Stimulated activated CD4-positive, alpha-beta T cell treated with anti-CD3 and anti-CD28 coated beads, Interleukin-4, amount 100 ng/mL, for 24 hours (primary cell): ENCODE data around the gene DEFB112.

ENCODE experiments used
- DNase-seq: peaks from one replicate; pipeline ENCODE4 v3.0.0-alpha.2; 2020

Gene DEFB112

DNA sequence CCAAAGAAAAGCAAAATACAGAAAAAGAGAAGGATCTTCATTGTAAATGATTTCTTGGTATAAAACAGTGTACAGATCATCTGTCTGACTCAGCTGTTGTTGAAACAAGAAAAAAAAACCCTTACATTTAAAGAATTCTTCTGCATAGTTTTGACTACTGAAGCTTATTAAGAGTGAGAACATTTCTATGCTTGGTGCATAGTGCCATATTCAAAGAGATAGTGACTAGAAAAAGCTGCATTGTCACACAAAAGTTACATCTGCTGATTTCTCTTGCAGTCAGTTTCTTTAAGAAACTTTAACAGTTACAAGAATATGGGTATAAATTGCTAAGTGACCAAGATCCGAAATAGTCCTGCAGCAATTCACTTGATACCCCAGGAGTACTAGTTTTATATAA is at the start of gene DEFB112:
Gene DEFB112 (minus strand): TSS at position 101 of the 400 bp plus-strand sequence. CDS start 60 bp downstream, at position 41.
- DNase-seq, result no peak

GRCh38 chr6:50098641-50098993 is 48.9 kb upstream of the DEFB112 start:
- no peak for DNase-seq

DNA sequence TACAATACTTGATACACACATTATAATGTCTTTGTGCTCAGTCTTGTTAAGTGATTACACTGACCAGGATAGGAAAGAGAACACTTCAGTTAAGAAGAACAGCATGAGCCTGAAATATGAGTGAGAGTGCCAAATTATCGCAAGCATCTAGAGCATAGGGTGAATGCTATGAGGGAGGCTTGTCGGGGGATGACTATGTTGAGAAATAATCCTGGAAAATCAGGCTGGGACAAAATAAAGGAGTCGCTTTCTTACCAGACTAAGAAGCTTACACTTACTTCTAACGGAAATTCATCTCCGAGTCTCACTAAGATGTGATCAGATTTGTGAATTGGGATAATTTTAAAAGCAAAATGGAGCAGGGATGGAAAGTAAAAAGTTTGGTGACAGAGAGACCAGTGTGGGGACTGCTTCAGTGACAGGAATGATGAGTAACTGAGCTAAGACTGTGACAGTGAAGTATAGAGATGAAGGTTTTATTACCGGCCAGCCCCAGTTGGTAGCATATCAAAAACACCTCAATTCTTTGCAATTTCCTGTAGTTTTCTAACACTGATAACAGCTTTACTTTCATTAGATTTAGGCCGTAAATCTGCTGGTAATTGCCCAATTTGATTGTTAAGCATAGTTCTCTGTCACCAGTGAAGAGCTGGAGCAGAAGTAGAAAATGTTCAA is 48.4 kb upstream of the DEFB112 start:
- DNase-seq, result no peak

- no peak for DNase-seq
Observed at GRCh38 chr6:50096296-50096695, 46.6 kb upstream of the DEFB112 start.

GRCh38 chr6:50093938-50094272 is 44.2 kb upstream of the DEFB112 start:
- no peak for DNase-seq

GRCh38 chr6:50093116-50093937 is 43.6 kb upstream of the DEFB112 start:
- no peak for DNase-seq

DNA sequence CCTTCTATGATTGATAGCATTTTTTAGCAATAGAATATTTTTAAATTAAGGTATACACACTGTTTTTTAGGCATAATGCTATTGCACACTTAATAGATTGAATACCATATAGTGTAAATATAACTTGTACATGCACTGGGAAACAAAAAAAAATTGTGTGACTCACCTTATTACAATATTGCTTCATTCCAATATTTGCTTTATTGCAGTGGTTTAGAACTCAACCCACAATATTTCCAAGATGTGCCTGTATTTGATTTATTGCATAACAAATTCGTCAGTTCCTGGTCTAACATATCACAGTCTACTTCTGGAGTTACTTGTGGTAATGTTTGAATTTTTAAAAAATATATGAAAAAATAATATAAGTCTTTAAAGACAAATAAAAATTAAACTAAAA is 41.9 kb upstream of the DEFB112 start:
- DNase-seq, result no peak

DNA sequence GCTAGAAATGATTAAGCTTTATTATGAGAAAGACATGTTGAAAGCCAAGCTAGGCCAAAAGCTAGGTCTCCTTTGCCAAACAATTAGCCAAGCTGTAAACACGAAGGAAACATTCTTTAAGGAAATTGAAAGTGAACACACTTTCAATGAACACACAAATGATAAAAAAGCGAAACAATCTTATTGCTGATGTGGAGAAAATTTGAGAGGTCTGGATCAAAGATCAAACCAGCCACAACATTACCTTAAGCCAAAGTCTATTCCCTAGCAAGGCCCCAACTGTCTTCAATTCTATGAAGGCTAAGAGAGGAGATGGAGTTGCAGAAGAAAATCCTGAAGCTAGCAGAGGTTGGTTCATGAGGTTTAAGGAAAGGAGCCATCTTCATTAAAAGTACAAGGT is 40.2 kb upstream of the DEFB112 start:
- DNase-seq, result no peak

- DNase-seq, result no peak
Observed at GRCh38 chr6:50087231-50087954, 37.7 kb upstream of the DEFB112 start.

GRCh38 chr6:50077385-50077784 is 27.7 kb upstream of the DEFB112 start:
- no peak for DNase-seq

- no peak for DNase-seq
Observed at GRCh38 chr6:50076431-50076830, 26.7 kb upstream of the DEFB112 start.

- DNase-seq, result no peak
Observed at GRCh38 chr6:50071921-50072320, 22.2 kb upstream of the DEFB112 start.

- DNase-seq, result no peak
Observed at GRCh38 chr6:50070101-50070500, 20.4 kb upstream of the DEFB112 start.

DNA sequence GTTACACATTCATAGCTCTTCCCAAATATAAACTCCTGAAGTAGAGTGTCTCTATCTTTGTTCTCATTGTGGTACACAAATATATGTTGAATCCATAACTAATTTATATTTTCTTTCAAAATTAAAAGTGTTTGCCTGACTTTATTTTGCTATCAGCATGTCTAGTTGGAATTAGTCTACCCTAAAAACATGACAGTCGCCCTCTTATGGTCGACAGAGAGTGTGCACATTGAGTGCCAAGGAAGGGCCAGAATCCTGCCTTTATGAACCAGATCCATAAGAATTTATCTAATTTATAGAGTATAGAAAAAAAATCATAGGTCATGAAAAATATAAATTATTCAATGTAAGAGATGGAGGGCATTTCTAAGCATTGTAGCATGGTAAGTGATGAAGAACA is 12.3 kb upstream of the DEFB112 start:
- DNase-seq, result no peak

DNA sequence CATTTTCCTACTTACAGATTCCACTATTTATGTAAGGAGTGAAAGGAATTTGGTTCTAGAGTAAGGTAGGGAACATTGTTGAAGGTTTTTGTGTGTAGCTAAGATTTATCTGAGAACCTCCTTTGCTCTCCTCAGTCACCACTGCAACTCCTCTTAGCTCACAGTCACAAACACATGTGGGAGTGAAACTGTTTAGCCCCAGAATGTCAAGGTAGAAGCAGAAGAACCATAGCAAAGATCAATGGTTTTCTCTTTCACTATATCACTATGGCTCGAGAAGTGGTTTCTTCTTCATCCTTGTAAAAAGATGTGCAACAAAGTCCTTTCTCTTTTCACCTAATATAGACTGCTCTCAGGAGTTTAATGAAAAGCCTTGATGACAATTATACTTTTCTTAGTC is 6.5 kb upstream of the DEFB112 start:
- DNase-seq, result no peak

- no peak for DNase-seq
Observed at GRCh38 chr6:50047026-50047425, 2.7 kb downstream of the DEFB112 start.

GRCh38 chr6:50030777-50031562 is 18.8 kb downstream of the DEFB112 start:
- no peak for DNase-seq

DNA sequence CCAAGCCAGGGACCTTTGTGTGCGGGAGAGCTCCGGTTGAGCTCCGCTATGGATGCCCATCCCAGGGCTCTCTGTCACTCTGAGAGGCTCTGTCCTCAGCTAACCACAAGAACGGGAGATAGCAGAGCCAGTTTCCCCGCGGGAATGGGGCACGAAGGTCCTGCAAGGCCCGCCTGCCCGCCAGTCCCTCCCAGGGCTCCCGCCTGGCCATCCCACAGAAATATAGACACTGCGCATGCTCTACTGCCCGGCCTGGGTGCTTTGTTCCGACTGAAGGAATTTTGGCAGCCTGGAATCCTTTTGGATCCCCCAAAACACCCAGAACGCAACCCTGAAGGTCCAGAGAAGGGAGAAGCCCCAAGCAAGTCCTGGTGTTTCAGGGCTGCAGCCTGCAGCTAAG is 19.4 kb downstream of the DEFB112 start:
- no peak for DNase-seq

GRCh38 chr6:50025258-50025657 is 24.5 kb downstream of the DEFB112 start:
- no peak for DNase-seq

DNA sequence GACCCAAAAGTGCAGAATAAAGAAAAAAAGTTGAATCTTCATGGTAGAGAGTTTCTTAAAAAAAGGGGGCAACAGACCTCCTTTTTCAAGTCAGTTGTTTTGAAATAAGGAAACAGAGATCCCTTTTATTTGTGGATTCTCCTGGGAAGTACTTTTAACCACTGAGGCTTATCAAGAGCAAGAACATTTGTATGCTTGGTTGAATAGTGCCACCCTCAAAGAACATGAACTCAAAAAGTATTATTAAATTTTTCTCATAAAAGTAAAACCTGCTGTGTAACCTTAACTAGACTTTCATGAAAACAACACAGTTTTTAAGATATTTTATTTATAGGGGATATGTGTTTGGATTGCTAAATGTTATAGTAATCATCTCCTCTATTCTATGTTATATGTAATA is 27.8 kb downstream of the DEFB112 start, which contains the start of gene DEFB110:
Gene DEFB110 (minus strand): TSS at position 101 of the 400 bp plus-strand sequence. CDS start 59 bp downstream, at position 42.
- DNase-seq, result no peak

- DNase-seq, result no peak
Observed at GRCh38 chr6:50007819-50008218, 41.9 kb downstream of the DEFB112 start.

DNA sequence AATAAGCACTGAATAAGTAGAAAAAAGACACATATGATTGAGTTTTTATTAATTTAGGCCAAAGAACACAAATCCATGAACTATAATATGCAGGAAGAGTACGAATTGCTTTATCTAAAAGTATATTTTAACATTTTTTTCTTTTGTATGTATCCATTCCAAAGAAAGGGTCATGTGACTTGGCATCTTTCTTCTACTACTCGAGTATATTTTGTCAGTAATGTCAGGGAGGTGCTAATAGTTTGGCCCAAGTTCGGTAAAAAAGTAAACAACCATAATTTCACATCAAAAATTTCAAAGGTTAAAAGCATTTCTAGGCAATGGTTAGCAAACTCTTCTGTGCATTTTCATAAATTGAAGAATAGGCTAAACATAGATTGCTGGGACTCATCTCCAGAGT is 46.6 kb downstream of the DEFB112 start:
- DNase-seq, result no peak

DNA sequence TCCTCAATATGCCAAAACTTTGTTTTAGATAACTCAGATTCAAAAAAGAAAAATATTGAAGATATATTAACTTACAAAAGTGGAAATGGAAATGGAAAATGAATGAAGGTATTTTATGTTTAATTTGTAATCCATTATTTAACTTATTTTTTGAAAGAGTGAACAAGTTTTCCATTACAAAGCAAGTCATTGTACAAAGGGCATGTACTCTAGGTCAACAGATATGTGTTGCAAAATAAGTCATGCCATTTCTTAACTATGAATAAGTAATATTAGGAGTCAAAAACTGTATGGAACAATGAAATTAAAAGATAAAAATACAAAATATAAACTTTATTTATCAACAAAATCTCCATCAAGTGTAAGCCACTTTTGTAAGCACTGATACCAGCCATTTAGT is 54.5 kb downstream of the DEFB112 start:
- no peak for DNase-seq
